Smooth muscle cell (in vitro differentiated cells): ENCODE results near the gene WRNIP1. TPM values are rescaled to one million over a fixed set of nuclear protein-coding genes. Genes with fewer than 3 reads are reported as not detected.

Experiments used
- DNase-seq: peaks from one replicate; lab custom pipeline; 2025; ENCODE audit not compliant: unreplicated experiment; lab: John Stamatoyannopoulos, UW
- H2AFZ ChIP-seq: fragments of 200-600 bp; sonication (generic); 2 replicates; pipeline ENCODE4 v1.6.0; 2016; ENCODE audit warnings: antibody characterized with exemption, low read depth, mild to moderate bottlenecking
- H3F3A ChIP-seq: fragments of 200-600 bp; sonication (generic); 2 replicates; pipeline ENCODE4 v1.6.0; 2017; ENCODE audit warnings: antibody characterized with exemption, low read depth
- H3K27ac ChIP-seq: fragments of 200-600 bp; sonication (generic); 2 replicates; pipeline ENCODE4 v1.5.1; 2016; ENCODE audit warnings: low read depth, mild to moderate bottlenecking
- H3K27me3 ChIP-seq: fragments of 200-600 bp; sonication (generic); 2 replicates; pipeline ENCODE4 v1.6.1; 2016; ENCODE audit warnings: low read depth, mild to moderate bottlenecking
- H3K36me3 ChIP-seq: fragments of 200-600 bp; sonication (generic); 2 replicates; pipeline ENCODE4 v1.5.1; 2016; ENCODE audit warnings: low read depth
- H3K4me1 ChIP-seq: fragments of 200-600 bp; sonication (generic); 2 replicates; pipeline ENCODE4 v1.5.1; 2016; ENCODE audit warnings: low read depth
- H3K4me2 ChIP-seq: fragments of 200-600 bp; sonication (generic); 2 replicates; pipeline ENCODE4 v1.6.0; 2016; ENCODE audit warnings: mild to moderate bottlenecking
- H3K4me3 ChIP-seq: fragments of 200-600 bp; sonication (generic); 2 replicates; pipeline ENCODE4 v1.5.1; 2016; ENCODE audit warnings: mild to moderate bottlenecking
- H3K79me2 ChIP-seq: fragments of 200-600 bp; sonication (generic); 2 replicates; pipeline ENCODE4 v1.6.0; 2016; ENCODE audit warnings: low read depth, mild to moderate bottlenecking
- H3K9ac ChIP-seq: fragments of 200-600 bp; sonication (generic); 2 replicates; pipeline ENCODE4 v1.6.0; 2016; ENCODE audit warnings: low read depth
- H3K9me3 ChIP-seq: fragments of 200-600 bp; sonication (generic); replicated peaks from 2 replicates; pipeline ENCODE4 v1.5.1; 2016; ENCODE audit warnings: low read depth
- H4K20me1 ChIP-seq: fragments of 200-600 bp; sonication (generic); 2 replicates; pipeline ENCODE4 v1.6.0; 2016; ENCODE audit warnings: low read depth
- CTCF ChIP-seq: fragments of 200-600 bp; sonication (generic); IDR thresholded peaks from 2 replicates; pipeline ENCODE4 v1.5.1; 2017; ENCODE audit warnings: borderline replicate concordance, mild to moderate bottlenecking, antibody characterized with exemption; ENCODE audit not compliant: insufficient read depth, poor library complexity, severe bottlenecking
- WGBS: methylation state at CpG from one replicate; pipeline ENCODE4 v1.1.7; 2016; ENCODE audit warnings: low lambda C conversion rate; 5-methylcytosine and 5-hydroxymethylcytosine counted together
- polyA plus RNA-seq: library from polyadenylated mRNA; unstranded; fragments of >200 nt; fragmentation: Nextera tagmentation; extraction: Ambion mirVana; gene quantifications from 2 replicates; pipeline ENCODE4 v1.2.1, GENCODE V29; 2016
- total RNA-seq: library from RNA; depleted of rRNA; stranded (reverse); fragments of >200 nt; gene quantifications from 2 replicates; pipeline ENCODE4 v1.2.3, GENCODE V29; 2014

WRNIP1 gene
- total and polyA plus RNA-seq, 2 experiments from 2014 or later, result 20.0 to 29.6 TPM

- H3K4me3 ChIP-seq, result no peak overlapping the region
- peak overlapping the region; percentile 67 for H2AFZ ChIP-seq
- H3K36me3 ChIP-seq, result no peaks in the 10 kb centered on the region
- no peak for TF ChIP-seq CTCF
- WGBS, result 79% methylated on average over 8 of the region's 8 CpGs
- no peaks in the 10 kb centered on the region for H3K27me3 ChIP-seq
- peaks cover 7% of the 10 kb centered on the region for H3F3A ChIP-seq
- no peak overlapping the region for H3K9ac ChIP-seq
- no peaks in the 10 kb centered on the region for H4K20me1 ChIP-seq
- no peaks in the 10 kb centered on the region for H3K79me2 ChIP-seq
- peaks cover 6% of the 10 kb centered on the region for H3K4me1 ChIP-seq
- no peak for DNase-seq
- peak overlapping the region; percentile 22 for H3K4me2 ChIP-seq
- no peaks in the 10 kb centered on the region for H3K9me3 ChIP-seq
- peak overlapping the region; percentile 37 for H3K27ac ChIP-seq
These were observed 39.7 kb upstream of the WRNIP1 start for GRCh38 chr6:2725364-2725988.

GRCh38 chr6:2725999-2726567, 39.1 kb upstream of the WRNIP1 start:
- TF ChIP-seq CTCF, result no peak
- no peaks in the 10 kb centered on the region for H3K9me3 ChIP-seq
- no peaks in the 10 kb centered on the region for H4K20me1 ChIP-seq
- H3K36me3 ChIP-seq, result no peaks in the 10 kb centered on the region
- WGBS, result 22% methylated on average over 8 of the region's 8 CpGs
- no peak for DNase-seq
- H3F3A ChIP-seq, result peaks cover 7% of the 10 kb centered on the region
- H3K4me3 ChIP-seq, result no peak overlapping the region
- H3K79me2 ChIP-seq, result no peaks in the 10 kb centered on the region
- H3K9ac ChIP-seq, result no peak overlapping the region
- H3K4me2 ChIP-seq, result peak overlapping the region; percentile 22
- peak overlapping the region; percentile 67 for H2AFZ ChIP-seq
- no peaks in the 10 kb centered on the region for H3K27me3 ChIP-seq
- peak overlapping the region; percentile 37 for H3K27ac ChIP-seq
- peaks cover 6% of the 10 kb centered on the region for H3K4me1 ChIP-seq

GRCh38 chr6:2729921-2730320, 35.3 kb upstream of the WRNIP1 start:
- no peak for DNase-seq
- Histone ChIP-seq H4K20me1 (no peaks in the 10 kb centered on the region), H3K27ac (no peak overlapping the region), H3K4me3 (no peak overlapping the region), H3K9ac (no peak overlapping the region), H3K27me3 (no peaks in the 10 kb centered on the region), H3K9me3 (no peaks in the 10 kb centered on the region), H2AFZ (no peak overlapping the region), H3K4me2 (no peak overlapping the region), H3K36me3 (no peaks in the 10 kb centered on the region), H3K4me1 (peaks cover 6% of the 10 kb centered on the region), H3K79me2 (no peaks in the 10 kb centered on the region), H3F3A (peaks cover 7% of the 10 kb centered on the region)
- no peak for TF ChIP-seq CTCF
- 95% methylated on average over 10 of the region's 10 CpGs for WGBS
